Astrocyte (in vitro differentiated cells and primary cell): ENCODE data around the gene LMLN.

Source experiments
- EZH2 ChIP-seq: IDR thresholded peaks from 2 replicates; pipeline ENCODE4 v1.6.1; 2012; ENCODE audit warnings: mild to moderate bottlenecking, low read length, inconsistent platforms; ENCODE audit not compliant: insufficient read depth
- TF ChIP-seq, protein P1 (sequence below): IDR thresholded peaks from 2 replicates; pipeline ENCODE4 v1.5.1; 2011; ENCODE audit warnings: low read depth, mild to moderate bottlenecking, inconsistent platforms, low read length, moderate library complexity; ENCODE audit not compliant: insufficient read depth

- TF ChIP-seq, protein P1, sequence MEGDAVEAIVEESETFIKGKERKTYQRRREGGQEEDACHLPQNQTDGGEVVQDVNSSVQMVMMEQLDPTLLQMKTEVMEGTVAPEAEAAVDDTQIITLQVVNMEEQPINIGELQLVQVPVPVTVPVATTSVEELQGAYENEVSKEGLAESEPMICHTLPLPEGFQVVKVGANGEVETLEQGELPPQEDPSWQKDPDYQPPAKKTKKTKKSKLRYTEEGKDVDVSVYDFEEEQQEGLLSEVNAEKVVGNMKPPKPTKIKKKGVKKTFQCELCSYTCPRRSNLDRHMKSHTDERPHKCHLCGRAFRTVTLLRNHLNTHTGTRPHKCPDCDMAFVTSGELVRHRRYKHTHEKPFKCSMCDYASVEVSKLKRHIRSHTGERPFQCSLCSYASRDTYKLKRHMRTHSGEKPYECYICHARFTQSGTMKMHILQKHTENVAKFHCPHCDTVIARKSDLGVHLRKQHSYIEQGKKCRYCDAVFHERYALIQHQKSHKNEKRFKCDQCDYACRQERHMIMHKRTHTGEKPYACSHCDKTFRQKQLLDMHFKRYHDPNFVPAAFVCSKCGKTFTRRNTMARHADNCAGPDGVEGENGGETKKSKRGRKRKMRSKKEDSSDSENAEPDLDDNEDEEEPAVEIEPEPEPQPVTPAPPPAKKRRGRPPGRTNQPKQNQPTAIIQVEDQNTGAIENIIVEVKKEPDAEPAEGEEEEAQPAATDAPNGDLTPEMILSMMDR = no peak
- no peak for TF ChIP-seq EZH2
Observed at GRCh38 chr3:197960694-197961581, 921 bp downstream of the LMLN start.
